Effector memory CD4-positive, alpha-beta T cell (primary cell): ENCODE measurements around the gene BBS7.

Source experiments
- DNase-seq, 3 donors: peaks; one replicate each; pipeline ENCODE4 v3.0.0-alpha.2; 2020
- H3K27ac ChIP-seq: 2 replicates; pipeline ENCODE4 v1.7.0; 2013; ENCODE audit warnings: mild to moderate bottlenecking, low read length, moderate library complexity; ENCODE audit not compliant: insufficient read depth, poor library complexity, severe bottlenecking
- H3K27me3 ChIP-seq: replicated peaks from 2 replicates; pipeline ENCODE4 v1.7.0; 2013; ENCODE audit warnings: mild to moderate bottlenecking, low read length; ENCODE audit not compliant: insufficient read depth, control insufficient read depth, poor library complexity, severe bottlenecking
- H3K36me3 ChIP-seq: 2 replicates; pipeline ENCODE4 v1.7.0; 2013; ENCODE audit warnings: mild to moderate bottlenecking, low read length, moderate library complexity; ENCODE audit not compliant: control insufficient read depth, insufficient read depth
- H3K4me1 ChIP-seq: 2 replicates; pipeline ENCODE4 v1.7.0; 2013; ENCODE audit warnings: low read length, mild to moderate bottlenecking; ENCODE audit not compliant: control insufficient read depth, insufficient read depth, poor library complexity, severe bottlenecking
- H3K4me3 ChIP-seq: 2 replicates; pipeline ENCODE4 v1.7.0; 2013; ENCODE audit warnings: low read length, low read depth, mild to moderate bottlenecking; ENCODE audit not compliant: insufficient read depth, poor library complexity, severe bottlenecking
- H3K9me3 ChIP-seq: 2 replicates; pipeline ENCODE4 v1.7.0; 2013; ENCODE audit warnings: mild to moderate bottlenecking, low read length, moderate library complexity; ENCODE audit not compliant: control insufficient read depth

The BBS7 gene

GRCh38 chr4:121784975-121785374 lies 85.3 kb downstream of the BBS7 start:
- Histone ChIP-seq H3K36me3 (no peaks in the 10 kb centered on the region), H3K27me3 (no peaks in the 10 kb centered on the region), H3K9me3 (peaks cover 5% of the 10 kb centered on the region), H3K27ac (no peak overlapping the region), H3K4me3 (no peak overlapping the region), H3K4me1 (no peaks in the 10 kb centered on the region)
- DNase-seq: no peak

DNA sequence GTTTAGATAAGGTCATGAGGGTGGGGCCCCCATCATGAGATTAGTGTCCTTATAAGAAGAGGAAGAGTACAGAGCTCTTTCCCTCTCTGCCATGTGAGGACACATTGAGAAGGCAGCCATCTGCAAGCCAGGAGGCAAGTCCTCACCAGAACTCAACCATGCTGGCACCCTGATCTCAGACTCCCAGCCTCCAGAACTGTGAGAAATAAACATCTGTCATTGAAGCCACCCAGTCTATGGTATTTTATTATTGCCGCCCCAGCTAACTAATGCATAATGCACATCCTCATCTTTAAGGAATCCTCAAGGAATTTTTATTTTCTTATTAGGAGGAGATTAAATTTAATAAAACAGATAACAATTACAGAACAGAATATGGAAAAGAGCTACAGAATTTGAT lies 85.9 kb downstream of the BBS7 start:
- DNase-seq: no peak
- H3K36me3 ChIP-seq: no peaks in the 10 kb centered on the region
- no peaks in the 10 kb centered on the region for H3K4me1 ChIP-seq
- no peak overlapping the region for H3K27ac ChIP-seq
- H3K27me3 ChIP-seq: no peaks in the 10 kb centered on the region
- H3K9me3 ChIP-seq: peaks cover 5% of the 10 kb centered on the region
- H3K4me3 ChIP-seq: no peak overlapping the region

- Histone ChIP-seq H3K36me3 (no peaks in the 10 kb centered on the region), H3K27ac (no peak overlapping the region), H3K27me3 (no peaks in the 10 kb centered on the region), H3K9me3 (peaks cover 5% of the 10 kb centered on the region), H3K4me1 (no peaks in the 10 kb centered on the region), H3K4me3 (no peak overlapping the region)
- DNase-seq: no peak
These were observed 87.1 kb downstream of the BBS7 start for GRCh38 chr4:121783210-121783609.

DNA sequence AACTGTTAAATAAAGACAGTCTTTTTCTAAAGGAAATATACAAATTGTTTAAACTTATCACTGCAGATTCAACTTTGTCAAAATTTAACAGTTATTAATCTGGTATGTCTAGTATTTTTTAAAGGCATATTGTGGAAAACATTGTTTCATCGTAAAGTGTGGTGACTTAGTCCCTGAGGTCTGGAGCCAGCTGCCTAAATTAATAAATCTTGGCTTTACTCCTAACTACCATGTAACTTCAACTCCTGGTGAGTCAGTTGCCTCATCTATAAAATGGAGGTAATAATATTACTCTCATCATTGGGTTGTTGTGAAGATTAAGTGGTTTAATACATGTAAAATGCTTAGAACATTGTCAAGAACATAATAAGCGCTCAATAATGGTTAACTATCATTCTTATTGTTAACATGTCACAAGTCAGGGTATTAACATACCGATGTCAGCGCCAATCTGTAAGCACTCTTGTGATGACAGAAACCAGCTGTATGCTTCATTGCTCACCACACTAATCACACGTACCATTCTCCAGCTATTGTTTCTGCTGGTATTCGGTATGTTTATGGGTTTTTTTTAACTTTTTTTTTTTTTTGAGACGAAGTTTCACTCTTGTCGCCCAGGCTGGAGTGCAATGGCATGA lies 91.2 kb downstream of the BBS7 start:
- Histone ChIP-seq H3K9me3 (peaks cover 3% of the 10 kb centered on the region), H3K27ac (no peak overlapping the region), H3K36me3 (no peaks in the 10 kb centered on the region), H3K4me3 (no peak overlapping the region), H3K4me1 (no peaks in the 10 kb centered on the region), H3K27me3 (no peaks in the 10 kb centered on the region)
- no peak for DNase-seq

DNA sequence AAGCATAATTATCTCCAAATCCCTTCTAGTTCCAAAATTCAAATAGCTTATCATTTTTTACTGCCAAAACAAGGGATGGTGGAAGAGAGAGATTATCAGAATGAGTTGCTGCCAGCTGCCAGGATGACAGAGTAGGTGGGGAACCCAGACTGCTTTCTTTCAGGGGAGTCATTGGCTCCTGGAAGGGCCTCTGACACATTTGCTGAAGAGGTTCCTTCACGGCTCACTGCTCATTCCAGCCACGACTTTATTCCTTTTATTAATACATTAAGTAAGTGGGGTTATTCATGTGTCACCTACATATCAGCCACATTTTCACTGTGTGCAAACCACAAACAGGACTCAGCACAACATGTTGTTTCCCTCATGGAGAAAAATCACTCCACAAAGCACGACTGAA lies 92.6 kb downstream of the BBS7 start:
- Histone ChIP-seq H3K27me3 (no peaks in the 10 kb centered on the region), H3K36me3 (no peaks in the 10 kb centered on the region), H3K4me3 (no peak overlapping the region), H3K4me1 (no peaks in the 10 kb centered on the region), H3K9me3 (no peaks in the 10 kb centered on the region), H3K27ac (no peak overlapping the region)
- DNase-seq: no peak

DNA sequence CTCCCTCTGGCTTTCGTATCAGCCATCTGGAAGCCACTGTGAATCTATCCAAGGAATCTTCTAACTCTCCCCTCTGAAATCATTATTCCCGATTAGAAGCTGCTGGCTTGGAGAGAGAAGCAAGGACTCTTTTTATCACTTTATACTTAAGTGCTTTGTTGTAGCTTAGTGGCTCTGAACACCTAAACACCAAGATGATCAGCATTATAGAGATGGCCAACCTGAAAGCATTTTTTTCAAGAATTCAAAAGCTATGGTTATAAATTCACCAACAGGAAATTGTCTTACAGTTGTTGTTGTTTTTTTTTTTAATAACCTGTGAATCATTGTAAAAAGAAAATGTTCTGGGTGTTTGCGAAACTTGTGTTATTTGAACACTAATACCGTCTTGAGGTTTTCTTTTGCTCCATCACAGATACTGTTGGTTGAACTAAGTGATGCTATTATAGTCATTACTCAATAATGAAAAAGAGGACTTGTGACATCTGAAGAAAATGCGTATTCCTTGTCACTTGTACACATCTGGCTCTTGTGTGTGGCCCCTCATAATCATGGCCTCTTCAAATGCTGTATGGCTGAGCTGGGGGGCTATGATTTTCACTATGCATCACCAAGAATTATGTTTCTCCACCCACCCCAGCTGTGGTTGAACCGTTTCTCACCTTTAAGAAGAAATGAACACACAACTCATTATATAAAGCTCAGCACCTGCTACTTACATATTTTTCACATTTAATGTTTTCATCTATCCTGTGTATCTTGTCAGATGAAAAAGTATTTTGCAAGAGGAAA lies 93.5 kb downstream of the BBS7 start:
- Histone ChIP-seq H3K36me3 (no peaks in the 10 kb centered on the region), H3K27me3 (no peaks in the 10 kb centered on the region), H3K27ac (no peak overlapping the region), H3K4me1 (no peaks in the 10 kb centered on the region), H3K4me3 (no peak overlapping the region), H3K9me3 (no peaks in the 10 kb centered on the region)
- no peak for DNase-seq
